ENCODE data around the gene MREG.

MREG gene

DNA sequence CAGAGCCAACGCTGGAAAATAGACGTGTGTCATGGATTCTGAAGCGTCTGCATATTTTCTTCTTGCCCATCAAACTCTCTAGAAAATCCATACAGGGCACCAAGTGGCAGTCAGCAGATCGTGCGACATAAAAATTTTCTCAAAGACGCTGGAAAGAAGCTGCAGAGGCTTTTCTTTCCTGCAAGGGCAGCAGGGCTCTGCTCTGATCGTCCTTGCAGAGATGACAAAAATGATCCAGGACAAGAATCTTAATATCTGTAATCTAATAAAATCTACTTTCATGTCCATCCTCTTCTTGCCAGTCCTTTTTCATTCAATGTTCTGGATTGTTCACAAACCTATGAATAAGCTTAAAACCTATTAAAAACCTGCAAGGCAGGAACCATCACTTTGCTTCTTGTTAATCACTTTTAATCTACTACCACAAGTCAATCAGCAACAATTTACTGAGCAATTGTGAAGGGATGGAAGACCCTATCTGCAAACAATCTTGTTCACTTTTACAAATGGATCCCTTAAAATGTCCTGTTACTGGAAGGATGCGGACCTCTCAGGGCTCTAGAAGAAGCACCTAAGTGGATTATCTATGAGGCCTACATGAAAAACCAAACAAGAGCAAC, 93.6 kb downstream of the MREG start:
- no peak for DNase-seq (ENCODE audit: low read depth in 3 of 3, low spot score in 1 of 3)

DNA sequence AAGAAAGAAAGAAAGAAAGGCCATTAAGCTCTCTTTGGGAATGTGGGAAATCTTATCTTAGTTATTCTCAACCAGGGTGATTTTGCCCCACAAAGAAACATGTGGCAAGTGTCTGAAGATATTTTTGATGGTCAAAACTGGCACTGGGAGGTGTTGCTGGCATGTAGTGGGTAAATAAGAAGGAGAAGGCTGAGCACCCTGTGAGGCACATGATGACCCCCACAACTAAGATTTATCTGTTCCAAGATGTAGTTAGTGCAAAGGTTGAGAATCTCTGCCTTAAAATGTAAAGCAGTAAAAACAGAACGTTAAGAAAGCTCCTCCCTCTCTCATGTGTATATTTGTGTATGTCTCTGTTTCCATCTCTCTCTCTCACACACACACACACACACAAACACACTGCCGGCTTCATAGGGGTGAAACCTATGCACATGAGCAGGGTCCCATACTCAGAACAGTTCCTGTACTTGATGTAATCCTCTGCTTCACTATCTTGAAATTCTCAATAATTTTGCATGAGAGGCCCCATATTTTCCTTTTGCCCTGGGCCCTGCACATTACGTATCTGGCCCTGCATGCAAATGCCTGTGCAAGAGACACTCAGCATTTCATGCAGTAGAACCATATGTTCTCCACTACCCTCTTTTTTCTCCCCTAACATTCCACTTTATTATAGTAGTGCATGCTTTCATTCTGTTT, 94.3 kb downstream of the MREG start:
- no peak for DNase-seq (ENCODE audit: low read depth in 3 of 3, low spot score in 1 of 3)

DNA sequence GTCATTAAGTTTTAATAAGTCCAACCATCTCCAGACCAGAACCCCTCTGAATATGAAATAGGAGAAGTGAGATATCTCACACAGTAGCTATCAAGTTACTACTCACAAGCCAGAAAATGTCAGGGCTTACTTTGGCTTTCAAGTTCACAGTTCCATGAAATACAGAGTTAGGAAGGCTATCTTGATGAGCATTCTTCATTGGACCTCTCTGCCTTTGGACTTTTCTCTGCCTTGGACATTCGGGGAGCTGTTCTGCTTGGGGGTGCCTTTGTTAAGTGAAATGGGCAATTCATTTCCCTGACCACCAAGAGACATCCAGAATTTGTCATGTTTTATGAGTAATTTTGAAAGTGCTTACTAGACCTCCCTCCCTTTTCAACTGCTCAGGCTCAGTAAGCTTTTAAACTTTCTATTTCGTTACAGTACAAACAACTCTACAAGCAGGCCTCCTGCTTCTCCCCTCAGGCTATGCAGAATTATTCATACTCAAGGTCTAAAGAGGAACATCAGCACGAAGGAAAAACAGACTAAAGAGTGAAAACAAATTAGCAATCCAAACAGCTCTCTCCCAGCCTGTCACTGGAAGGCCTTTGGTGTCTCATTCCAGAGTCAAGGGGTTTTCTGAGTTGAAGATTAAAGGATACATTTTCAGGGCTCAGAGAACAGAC, 95.3 kb downstream of the MREG start:
- DNase-seq (ENCODE audit: low read depth in 3 of 3, low spot score in 1 of 3): no peak

DNA sequence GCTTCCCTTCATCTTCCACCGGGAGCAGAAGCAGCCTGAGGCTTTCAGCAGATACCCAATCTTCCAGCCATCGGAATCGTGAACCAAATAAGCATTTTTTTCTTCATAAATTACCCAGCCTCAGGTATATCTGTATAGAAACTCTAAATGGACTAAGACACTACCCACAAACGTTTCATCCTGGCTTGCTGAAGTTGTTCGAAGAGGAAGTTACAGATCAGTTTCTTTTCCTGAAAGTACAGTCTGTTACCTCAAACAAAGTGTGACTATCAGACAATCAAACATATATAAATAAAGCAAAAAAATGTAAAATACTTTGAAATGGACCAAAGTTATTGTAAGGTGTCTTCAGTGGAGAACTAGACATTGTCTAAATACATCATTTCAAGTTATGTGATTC, 97.9 kb downstream of the MREG start:
- DNase-seq (ENCODE audit: low read depth in 3 of 3, low spot score in 1 of 3): no peak

DNA sequence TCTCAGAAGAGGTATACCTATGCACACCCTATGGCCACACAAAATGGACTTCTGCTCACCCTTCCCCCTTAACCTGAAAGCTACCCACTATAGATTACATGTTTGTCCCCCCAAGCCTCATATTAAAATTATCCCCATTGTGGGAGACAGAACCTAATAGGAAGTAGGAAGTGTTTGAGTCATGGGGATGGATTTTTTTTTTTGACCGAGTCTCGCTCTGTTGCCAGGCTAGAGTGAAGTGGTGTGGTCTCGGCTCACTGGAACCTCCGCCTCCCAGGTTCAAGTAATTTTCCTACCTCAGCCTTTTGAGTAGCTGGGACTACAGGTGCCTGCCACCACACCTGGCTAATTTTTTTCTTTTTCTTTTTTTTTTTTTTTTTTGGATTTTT, 98.6 kb downstream of the MREG start:
- no peak for DNase-seq (ENCODE audit: low read depth in 3 of 3, low spot score in 1 of 3)

DNA sequence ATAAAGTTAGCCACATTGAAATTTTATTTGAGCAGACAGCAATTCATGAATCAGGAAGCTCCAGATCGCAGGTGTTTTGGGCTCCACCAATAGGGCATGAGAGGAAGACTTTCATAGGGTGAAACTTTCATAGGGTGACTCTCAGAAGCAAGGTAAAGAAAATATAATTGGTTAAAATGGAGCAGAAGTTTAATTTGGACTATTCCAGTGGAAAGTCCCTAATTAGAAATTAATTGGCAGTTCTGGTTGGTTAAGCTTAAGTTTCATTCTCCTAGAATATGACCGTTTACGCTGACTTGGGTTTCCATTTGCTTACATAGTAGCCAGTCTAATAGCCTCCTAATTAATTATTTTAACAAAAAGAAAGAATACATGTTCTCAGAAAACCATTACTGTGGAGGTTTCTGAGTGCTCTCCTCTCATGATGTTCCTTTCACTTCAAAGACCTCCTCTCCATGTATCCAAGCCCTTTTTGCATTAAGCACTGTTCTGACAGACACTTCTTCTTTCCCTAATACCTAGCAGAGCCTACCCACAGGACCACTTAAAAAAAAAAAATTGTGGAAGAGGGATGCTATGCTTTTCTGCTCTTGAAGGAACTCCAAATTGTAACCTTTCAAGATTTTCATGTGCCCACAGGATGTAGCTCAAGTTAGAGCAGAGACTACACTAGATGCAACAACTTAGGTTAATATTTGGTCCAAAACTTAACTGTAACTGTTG, 99.1 kb downstream of the MREG start:
- no peak for DNase-seq (ENCODE audit: low read depth in 3 of 3, low spot score in 1 of 3)

DNA sequence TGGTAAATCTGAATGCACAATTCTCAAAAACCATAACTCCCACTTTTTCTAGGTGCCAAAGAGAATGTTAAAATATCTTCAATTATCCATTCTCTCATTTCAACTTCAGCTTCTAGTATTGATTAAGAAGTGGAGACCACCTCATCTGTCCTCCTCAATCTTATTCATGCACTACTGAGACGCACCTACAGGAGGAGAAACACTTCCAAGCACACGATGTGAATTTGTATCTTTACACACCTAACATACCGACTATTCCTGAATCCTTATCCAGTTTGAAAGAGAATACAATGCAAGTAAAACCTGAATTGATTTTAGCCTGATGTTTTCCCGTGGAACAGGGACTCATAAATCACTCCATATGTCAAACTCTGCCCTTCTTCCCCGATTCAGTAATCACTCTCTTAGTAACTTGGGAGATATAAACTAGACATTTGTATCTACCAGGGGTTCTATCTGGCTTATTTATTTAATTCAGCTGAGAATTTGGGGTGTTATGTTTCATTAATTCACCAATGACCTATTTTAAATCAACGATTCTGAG, 101.0 kb downstream of the MREG start:
- no peak for DNase-seq (ENCODE audit: low read depth in 3 of 3, low spot score in 1 of 3)

DNA sequence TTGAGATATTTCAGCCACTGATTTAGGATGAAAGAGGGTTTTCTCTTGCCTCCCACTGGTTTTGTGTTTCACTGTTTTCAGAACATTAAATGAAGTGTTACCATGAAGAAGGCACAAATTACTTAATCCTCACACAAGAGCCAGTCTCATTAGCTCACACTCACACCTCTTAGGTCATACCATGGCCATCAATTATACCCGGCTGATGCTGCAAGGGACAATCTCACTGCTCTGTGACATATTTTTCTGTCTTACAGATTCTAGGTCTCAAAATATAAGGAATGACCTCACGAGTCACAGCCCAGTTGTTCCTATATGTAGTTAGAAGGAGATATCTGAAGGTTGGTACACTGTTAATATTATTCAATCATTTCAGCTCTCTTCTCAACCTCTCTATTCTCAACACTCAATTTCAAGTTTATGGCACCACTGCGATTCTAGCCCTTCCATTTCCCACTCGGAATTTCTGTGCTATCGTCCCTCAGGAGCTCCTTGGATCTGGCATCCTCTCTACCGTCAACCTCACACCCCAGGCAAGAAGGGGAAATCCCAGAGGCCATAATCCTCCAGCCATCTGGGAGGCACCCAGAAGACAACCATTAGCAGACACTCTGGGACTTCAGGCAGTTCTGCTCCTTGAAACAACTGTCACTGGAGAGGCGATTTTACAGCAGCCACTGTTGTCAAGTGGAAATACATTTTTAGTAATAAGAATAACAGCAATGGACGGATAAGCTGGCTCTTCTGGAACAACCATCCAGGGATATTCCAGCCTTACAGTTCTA, 101.9 kb downstream of the MREG start:
- DNase-seq (ENCODE audit: low read depth in 3 of 3, low spot score in 1 of 3): no peak

DNA sequence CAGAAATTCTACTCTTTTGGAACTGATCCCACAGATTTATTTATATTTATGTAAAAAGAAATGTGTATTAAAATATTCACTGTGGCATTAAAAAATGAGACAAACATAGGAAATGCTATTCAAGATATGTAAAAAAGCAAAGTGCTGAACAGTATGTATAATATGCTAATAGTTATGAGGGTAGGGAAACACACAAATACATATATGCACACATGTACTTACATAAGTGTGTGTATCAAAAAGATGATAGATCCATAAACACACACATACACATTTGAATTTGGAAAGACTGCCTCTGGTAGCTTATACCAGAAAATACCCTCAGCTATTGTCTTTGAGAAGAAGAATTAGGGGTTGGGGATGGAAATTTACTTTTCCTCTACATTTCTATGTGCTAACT, 103.2 kb downstream of the MREG start:
- no peak for DNase-seq (ENCODE audit: low read depth in 3 of 3, low spot score in 1 of 3)

DNA sequence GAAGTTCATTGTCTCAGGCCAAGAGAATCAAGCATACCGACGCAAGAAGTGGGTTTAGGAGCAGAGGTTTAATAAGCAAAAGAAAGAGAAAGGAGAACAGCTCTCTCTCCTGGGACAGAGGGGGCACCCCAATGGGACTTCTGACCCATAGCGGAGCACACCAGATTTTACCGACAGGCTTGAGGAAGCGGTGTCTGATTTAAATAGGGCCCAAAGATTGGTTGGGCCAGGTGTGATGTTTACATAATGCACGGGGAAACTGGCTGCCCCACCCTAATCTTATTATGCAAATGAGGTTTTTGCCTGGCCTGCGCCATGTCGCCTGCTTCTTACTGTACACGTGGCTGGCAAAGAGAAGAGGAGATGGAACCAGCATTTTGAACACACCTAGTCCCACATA, 106.2 kb downstream of the MREG start:
- DNase-seq (ENCODE audit: low read depth in 3 of 3, low spot score in 1 of 3): no peak

DNA sequence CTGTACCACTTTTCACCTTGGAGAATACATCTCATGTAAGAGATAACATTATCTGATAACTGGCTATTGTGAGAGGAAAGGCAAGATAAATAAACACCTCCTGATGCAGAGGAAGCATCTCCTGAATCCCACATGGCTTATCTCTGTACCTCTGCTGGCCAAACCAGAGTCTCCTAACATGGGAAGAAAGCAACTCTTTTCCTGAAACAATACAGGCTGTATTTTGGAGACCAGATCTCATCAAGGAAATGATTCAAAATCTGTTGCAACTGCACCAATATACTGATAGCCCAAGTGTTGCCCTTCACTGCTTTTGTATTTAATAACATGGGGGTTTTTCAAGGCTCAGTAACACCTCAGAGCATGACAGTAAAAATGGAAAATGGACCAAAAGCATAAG, 106.9 kb downstream of the MREG start:
- no peak for DNase-seq (ENCODE audit: low read depth in 3 of 3, low spot score in 1 of 3)

DNA sequence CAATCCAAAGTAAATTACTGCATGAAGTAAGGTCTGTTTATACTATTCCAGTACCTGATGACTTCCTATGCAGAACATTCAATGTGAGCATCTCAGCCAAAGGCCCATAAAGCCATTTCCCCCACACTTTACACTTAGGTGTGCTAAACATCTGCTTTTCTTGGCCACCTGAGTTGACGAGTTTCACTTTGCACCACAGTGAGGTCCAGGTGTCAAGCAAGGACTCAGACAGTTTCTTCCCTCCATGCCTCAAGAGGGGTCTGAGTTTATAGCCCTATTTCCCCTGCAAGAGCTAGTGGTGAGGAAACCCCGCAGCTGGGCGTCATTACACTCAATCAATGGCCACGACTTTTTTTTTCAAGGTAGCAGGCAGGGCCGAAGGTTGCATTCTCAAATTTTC, 107.7 kb downstream of the MREG start:
- no peak for DNase-seq (ENCODE audit: low read depth in 3 of 3, low spot score in 1 of 3)

DNA sequence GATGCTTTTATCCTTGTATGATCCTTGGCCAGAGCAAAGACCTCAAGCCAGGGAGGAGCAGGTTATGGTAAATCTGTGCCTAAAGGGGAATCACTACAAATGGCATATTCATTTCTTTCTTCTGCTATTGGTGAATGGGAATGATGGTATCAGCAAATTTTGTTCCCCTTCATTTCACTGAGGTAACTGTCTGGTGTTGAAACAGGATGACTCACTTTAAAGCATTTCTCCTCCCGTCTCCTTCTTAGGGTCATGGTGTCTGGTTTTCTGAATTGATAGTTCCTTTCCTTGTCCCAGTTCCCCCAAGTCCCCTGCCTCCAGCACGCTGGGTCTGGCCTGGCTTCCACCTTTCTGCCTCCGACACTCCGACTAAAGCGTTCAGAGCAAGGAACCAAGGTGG, 109.2 kb downstream of the MREG start:
- DNase-seq (ENCODE audit: low read depth in 3 of 3, low spot score in 1 of 3): no peak

DNA sequence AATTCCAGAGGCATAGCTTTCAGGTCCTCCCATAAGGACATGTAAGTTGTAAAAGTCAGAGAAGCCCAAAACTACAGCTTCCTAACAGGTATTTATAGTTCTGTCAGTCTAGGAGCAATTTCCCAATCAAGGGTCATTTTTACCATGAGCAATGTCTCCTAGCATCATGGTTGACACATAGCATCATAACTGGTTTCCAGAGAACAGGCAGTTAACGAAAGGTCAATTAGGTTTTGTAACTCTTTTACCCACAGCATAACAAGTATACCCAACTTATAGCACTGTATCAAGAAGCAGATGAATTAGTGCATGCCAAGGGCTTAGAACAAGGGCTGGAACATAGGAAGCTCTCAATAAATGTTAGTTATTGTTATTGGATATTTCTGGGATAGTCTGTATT, 110.1 kb downstream of the MREG start:
- DNase-seq (ENCODE audit: low read depth in 3 of 3, low spot score in 1 of 3): no peak

DNA sequence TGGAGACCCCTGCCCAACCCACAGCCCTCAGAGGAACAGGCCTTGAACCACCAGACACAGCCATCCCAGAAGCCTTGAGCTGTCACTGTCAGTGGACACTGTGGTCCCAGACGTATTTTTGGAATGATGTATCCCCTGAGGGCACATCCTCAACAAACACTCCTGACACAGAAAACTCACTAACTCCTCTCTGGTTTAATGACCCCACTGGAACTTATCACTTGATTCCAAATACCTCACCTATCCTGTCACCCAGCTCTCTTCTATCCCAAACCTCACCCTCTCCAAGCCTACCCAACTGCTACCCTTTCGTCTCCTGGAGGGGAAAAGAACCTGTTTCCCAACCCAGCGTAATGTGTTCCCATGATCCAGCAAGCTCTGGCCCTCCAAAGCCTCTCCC, 111.6 kb downstream of the MREG start:
- no peak for DNase-seq (ENCODE audit: low read depth in 3 of 3, low spot score in 1 of 3)

DNA sequence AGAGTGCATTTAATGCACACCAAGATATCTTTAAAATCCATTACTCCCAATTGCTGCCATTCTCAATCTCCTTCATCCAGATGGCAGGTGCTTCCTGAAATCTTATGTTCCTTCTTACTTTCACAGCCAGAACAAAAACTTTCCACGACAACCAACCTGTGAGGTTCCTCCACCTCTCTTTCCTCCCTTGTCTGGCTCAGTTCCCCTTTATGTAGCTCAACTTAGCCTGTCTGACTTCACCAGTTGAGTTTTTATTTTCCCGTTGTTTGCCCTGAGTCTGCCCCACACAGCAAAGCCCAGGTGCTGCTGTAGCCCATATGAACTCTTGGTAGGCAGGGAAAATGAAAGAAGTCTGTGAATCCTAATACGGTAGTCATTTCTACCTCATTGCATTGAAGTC, 112.5 kb downstream of the MREG start:
- no peak for DNase-seq (ENCODE audit: low read depth in 3 of 3, low spot score in 1 of 3)

DNA sequence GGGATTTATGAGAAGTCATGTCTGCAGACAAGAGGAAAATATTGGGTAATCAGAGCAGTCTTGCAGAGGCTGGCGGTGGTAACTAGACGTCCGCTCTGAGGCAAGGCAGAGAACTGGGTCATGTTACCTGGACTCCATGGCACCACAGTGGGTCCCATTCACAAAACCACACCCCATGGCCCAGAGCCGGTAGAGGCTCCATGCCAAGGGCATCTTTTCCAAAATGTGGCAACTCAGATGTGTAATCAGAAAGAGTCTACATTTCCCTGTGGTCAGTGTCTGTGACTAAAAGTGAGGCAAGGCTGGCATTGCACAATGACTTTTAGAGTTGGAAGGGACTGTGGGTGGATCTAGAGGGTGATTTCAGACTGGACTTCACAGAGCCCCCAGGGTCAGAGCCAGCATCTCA, 113.1 kb downstream of the MREG start:
- no peak for DNase-seq (ENCODE audit: low read depth in 3 of 3, low spot score in 1 of 3)

DNA sequence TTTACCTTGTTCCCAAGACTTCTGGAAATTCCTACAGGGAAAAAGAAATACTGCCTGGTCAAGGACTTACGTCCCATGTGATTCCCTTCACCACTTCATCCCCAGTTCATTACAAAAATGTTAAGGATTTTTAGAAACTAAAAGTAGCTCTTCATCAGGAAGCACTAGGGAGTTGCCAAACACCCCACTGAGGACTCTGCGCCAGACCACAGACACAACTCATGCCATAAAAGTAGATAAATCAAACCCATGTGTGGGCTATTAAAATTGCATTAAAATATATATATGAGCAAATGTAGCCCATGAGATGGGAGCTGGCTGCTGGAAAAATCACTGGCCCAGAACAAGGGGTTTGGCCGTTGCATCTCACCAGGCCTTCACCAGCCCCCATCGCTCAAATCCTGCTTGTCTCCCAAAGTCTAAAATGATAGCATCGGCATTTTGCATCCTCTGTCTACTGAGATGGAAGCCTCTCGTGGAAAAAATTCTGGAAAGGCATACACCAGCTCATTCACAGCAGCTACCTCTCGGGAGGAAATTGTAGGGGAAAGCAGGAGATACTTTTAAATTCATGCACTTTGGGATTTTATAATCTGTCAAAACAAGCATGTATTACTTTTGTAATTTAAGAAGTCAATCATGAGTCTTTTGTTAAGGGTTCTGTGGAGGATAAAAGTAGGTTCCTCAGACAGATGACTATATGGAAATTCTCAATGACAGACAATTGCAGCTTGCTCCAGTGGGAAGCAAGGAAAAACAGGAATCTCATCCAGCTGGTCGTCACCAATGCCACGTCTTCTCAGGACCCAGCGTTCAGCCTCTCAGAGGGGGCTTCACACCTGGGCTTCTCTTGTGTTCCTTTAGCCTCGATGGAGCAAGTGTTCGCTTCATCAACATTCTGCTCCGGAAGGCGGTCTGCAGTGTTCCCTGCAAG, 113.9 kb downstream of the MREG start:
- no peak for DNase-seq (ENCODE audit: low read depth in 3 of 3, low spot score in 1 of 3)

DNA sequence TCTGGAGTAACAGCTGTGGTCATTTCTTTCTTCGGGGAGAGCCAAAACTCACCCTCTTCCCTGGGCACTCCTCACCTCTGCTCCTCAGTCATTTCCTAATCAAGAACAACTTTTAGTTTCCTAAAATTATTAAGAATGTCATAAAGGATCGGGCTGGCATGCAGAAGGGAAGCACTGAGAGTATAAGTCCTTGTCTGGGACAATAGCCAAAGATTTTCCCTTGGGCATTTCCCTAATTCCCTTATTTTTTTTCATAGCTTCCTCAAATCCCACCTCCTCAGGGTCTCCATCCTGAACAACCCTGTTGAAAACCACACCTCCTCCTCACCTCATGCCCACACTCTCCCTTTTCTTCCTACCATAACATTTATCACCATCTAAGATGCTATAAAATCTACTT, 115.0 kb downstream of the MREG start:
- DNase-seq (ENCODE audit: low read depth in 3 of 3, low spot score in 1 of 3): no peak

DNA sequence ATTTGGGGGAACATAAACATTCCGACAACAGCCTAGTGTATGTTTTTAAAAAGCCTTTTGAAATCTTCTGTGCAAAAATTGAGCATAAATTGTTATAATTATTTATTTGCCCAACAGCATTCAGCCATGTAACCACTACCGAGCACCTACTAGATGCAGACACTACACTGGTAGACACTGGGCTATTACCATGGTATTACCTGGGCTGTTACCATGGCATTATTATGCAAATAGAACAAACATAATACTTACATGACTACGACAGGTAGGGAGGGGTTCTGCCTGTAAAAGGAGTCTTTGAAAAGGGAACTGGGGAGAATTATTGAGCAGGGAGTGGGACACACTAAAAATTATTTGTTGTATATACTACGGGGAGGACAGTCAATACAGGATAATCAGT, 116.4 kb downstream of the MREG start:
- DNase-seq (ENCODE audit: low read depth in 3 of 3, low spot score in 1 of 3): no peak

Measured in stimulated activated CD4-positive, alpha-beta T cell treated with anti-CD3 and anti-CD28 coated beads, TNF-alpha, amount 100 ng/mL, for 1 hour (primary cell).